WTC11 (cell line): ENCODE data around the gene NET1.

Experiments
- CREB1 ChIP-seq: sonication (generic); formaldehyde crosslinking; IDR thresholded peaks from 2 replicates; pipeline ENCODE4 v1.8.0; 2023; ENCODE audit warnings: mild to moderate bottlenecking, missing genetic modification reagents
- EMX1 ChIP-seq: fragments of 250-450 bp; sonication (Bioruptor Pico); IDR thresholded peaks from 2 replicates; pipeline ENCODE4 v1.8.0; 2021; ENCODE audit warnings: mild to moderate bottlenecking
- KAT7 ChIP-seq: sonication (generic); formaldehyde crosslinking; IDR thresholded peaks from 2 replicates; pipeline ENCODE4 v1.8.1; 2023; ENCODE audit warnings: missing genetic modification reagents, mild to moderate bottlenecking, borderline replicate concordance
- NFATC4 ChIP-seq: fragments of 250-450 bp; sonication (Bioruptor Pico); IDR thresholded peaks from 2 replicates; pipeline ENCODE4 v1.9.0; 2021; ENCODE audit warnings: mild to moderate bottlenecking
- NFE2L1 ChIP-seq: sonication (generic); formaldehyde crosslinking; IDR thresholded peaks from 2 replicates; pipeline ENCODE4 v1.8.1; 2023; ENCODE audit warnings: missing genetic modification reagents
- TEAD4 ChIP-seq: sonication (generic); formaldehyde crosslinking; IDR thresholded peaks from 2 replicates; pipeline ENCODE4 v1.8.0; 2022; ENCODE audit warnings: mild to moderate bottlenecking, missing genetic modification reagents
- ZNF121 ChIP-seq: sonication (generic); formaldehyde crosslinking; IDR thresholded peaks from 2 replicates; pipeline ENCODE4 v1.8.0; 2023; ENCODE audit warnings: missing genetic modification reagents
- ZNF219 ChIP-seq: sonication (generic); formaldehyde crosslinking; IDR thresholded peaks from 2 replicates; pipeline ENCODE4 v1.8.0; 2023; ENCODE audit warnings: missing genetic modification reagents, mild to moderate bottlenecking, borderline replicate concordance
- ZNF263 ChIP-seq: sonication (generic); formaldehyde crosslinking; IDR thresholded peaks from 2 replicates; pipeline ENCODE4 v1.8.1; 2022; ENCODE audit warnings: low read depth, mild to moderate bottlenecking, moderate library complexity, missing genetic modification reagents
- TF ChIP-seq, protein P1 (sequence below): sonication (generic); formaldehyde crosslinking; IDR thresholded peaks from 2 replicates; pipeline ENCODE4 v1.8.0; 2023; ENCODE audit warnings: missing genetic modification reagents
- TF ChIP-seq, protein P2 (sequence below): sonication (generic); formaldehyde crosslinking; IDR thresholded peaks from 2 replicates; pipeline ENCODE4 v1.8.0; 2022; ENCODE audit warnings: missing genetic modification reagents
- TF ChIP-seq, protein P3 (sequence below): fragments of 200-600 bp; IDR thresholded peaks from 2 replicates; pipeline ENCODE4 v1.8.0; 2022; ENCODE audit warnings: antibody characterized with exemption
- TF ChIP-seq, protein P4 (sequence below): fragments of 250-450 bp; sonication (Bioruptor Pico); IDR thresholded peaks from 2 replicates; pipeline ENCODE4 v1.9.0; 2021; ENCODE audit warnings: mild to moderate bottlenecking
- TF ChIP-seq, protein P5 (sequence below): sonication (generic); formaldehyde crosslinking; IDR thresholded peaks from 2 replicates; pipeline ENCODE4 v1.8.1; 2022; ENCODE audit warnings: low read depth, mild to moderate bottlenecking, moderate library complexity, missing genetic modification reagents, borderline replicate concordance

DNA sequence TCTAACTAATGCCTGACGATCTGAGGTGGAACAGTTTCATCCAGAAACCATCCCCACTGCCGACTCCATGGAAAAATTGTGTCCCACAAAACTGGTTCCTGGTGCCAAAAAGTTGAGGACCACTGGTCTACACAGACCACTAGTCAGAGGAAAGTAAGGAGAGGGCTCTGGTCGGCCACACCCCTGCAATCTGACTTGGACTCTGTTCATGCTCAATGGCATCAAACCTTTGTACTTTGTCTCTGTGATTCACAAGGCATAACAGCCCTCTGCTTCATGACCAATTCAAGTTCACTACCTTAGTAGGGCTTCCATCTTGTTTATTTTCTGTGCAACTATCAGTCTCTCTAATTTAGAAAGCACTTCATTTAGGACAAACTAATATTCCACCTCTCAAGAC lies 9.6 kb upstream of the NET1 start:
- no peak for TF ChIP-seq ZNF219 (CRISPR knock-in tag)
- TF ChIP-seq, protein P1, sequence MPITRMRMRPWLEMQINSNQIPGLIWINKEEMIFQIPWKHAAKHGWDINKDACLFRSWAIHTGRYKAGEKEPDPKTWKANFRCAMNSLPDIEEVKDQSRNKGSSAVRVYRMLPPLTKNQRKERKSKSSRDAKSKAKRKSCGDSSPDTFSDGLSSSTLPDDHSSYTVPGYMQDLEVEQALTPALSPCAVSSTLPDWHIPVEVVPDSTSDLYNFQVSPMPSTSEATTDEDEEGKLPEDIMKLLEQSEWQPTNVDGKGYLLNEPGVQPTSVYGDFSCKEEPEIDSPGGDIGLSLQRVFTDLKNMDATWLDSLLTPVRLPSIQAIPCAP = no peak
- TF ChIP-seq ZNF263 (CRISPR knock-in tag) = no peak
- TF ChIP-seq KAT7 = no peak
- no peak for TF ChIP-seq NFATC4 (CRISPR knock-in tag)
- TF ChIP-seq CREB1 (CRISPR knock-in tag) = no peak
- TF ChIP-seq, protein P2, sequence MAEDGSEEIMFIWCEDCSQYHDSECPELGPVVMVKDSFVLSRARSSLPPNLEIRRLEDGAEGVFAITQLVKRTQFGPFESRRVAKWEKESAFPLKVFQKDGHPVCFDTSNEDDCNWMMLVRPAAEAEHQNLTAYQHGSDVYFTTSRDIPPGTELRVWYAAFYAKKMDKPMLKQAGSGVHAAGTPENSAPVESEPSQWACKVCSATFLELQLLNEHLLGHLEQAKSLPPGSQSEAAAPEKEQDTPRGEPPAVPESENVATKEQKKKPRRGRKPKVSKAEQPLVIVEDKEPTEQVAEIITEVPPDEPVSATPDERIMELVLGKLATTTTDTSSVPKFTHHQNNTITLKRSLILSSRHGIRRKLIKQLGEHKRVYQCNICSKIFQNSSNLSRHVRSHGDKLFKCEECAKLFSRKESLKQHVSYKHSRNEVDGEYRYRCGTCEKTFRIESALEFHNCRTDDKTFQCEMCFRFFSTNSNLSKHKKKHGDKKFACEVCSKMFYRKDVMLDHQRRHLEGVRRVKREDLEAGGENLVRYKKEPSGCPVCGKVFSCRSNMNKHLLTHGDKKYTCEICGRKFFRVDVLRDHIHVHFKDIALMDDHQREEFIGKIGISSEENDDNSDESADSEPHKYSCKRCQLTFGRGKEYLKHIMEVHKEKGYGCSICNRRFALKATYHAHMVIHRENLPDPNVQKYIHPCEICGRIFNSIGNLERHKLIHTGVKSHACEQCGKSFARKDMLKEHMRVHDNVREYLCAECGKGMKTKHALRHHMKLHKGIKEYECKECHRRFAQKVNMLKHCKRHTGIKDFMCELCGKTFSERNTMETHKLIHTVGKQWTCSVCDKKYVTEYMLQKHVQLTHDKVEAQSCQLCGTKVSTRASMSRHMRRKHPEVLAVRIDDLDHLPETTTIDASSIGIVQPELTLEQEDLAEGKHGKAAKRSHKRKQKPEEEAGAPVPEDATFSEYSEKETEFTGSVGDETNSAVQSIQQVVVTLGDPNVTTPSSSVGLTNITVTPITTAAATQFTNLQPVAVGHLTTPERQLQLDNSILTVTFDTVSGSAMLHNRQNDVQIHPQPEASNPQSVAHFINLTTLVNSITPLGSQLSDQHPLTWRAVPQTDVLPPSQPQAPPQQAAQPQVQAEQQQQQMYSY = no peak
- TF ChIP-seq, protein P3, sequence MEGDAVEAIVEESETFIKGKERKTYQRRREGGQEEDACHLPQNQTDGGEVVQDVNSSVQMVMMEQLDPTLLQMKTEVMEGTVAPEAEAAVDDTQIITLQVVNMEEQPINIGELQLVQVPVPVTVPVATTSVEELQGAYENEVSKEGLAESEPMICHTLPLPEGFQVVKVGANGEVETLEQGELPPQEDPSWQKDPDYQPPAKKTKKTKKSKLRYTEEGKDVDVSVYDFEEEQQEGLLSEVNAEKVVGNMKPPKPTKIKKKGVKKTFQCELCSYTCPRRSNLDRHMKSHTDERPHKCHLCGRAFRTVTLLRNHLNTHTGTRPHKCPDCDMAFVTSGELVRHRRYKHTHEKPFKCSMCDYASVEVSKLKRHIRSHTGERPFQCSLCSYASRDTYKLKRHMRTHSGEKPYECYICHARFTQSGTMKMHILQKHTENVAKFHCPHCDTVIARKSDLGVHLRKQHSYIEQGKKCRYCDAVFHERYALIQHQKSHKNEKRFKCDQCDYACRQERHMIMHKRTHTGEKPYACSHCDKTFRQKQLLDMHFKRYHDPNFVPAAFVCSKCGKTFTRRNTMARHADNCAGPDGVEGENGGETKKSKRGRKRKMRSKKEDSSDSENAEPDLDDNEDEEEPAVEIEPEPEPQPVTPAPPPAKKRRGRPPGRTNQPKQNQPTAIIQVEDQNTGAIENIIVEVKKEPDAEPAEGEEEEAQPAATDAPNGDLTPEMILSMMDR = no peak
- TF ChIP-seq, protein P4, sequence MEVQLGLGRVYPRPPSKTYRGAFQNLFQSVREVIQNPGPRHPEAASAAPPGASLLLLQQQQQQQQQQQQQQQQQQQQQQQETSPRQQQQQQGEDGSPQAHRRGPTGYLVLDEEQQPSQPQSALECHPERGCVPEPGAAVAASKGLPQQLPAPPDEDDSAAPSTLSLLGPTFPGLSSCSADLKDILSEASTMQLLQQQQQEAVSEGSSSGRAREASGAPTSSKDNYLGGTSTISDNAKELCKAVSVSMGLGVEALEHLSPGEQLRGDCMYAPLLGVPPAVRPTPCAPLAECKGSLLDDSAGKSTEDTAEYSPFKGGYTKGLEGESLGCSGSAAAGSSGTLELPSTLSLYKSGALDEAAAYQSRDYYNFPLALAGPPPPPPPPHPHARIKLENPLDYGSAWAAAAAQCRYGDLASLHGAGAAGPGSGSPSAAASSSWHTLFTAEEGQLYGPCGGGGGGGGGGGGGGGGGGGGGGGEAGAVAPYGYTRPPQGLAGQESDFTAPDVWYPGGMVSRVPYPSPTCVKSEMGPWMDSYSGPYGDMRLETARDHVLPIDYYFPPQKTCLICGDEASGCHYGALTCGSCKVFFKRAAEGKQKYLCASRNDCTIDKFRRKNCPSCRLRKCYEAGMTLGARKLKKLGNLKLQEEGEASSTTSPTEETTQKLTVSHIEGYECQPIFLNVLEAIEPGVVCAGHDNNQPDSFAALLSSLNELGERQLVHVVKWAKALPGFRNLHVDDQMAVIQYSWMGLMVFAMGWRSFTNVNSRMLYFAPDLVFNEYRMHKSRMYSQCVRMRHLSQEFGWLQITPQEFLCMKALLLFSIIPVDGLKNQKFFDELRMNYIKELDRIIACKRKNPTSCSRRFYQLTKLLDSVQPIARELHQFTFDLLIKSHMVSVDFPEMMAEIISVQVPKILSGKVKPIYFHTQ (CRISPR knock-in tag) = no peak
- no peak for TF ChIP-seq NFE2L1 (CRISPR knock-in tag)
- no peak for TF ChIP-seq EMX1 (CRISPR knock-in tag)
- TF ChIP-seq, protein P5, sequence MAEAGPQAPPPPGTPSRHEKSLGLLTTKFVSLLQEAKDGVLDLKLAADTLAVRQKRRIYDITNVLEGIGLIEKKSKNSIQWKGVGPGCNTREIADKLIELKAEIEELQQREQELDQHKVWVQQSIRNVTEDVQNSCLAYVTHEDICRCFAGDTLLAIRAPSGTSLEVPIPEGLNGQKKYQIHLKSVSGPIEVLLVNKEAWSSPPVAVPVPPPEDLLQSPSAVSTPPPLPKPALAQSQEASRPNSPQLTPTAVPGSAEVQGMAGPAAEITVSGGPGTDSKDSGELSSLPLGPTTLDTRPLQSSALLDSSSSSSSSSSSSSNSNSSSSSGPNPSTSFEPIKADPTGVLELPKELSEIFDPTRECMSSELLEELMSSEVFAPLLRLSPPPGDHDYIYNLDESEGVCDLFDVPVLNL (CRISPR knock-in tag) = no peak
- no peak for TF ChIP-seq ZNF121
- no peak for TF ChIP-seq TEAD4 (CRISPR knock-in tag)
